Naive B cell (primary cell): ENCODE data around the gene DOLK. TPM values are rescaled to one million over a fixed set of nuclear protein-coding genes. Genes with fewer than 3 reads are reported as not detected.
A peak's percentile ranks its signal among the peaks of the same experiment; 100 is the strongest.
"Not testable (repeated sequence)": the region's sequence is repeated elsewhere in the genome, so short reads cannot be mapped to it uniquely, and the experiment has no call there.

ENCODE experiments used
- ATAC-seq, 2 donors: fragments of 150-1000 bp; cut with Tn5 transposase; 2 replicates each; pipeline ENCODE4 v1.10.0; 2021; ENCODE audit warnings: low read depth in 2 of 2, mild to moderate bottlenecking in 2 of 2, moderate library complexity in 2 of 2
- DNase-seq: peaks from one replicate; pipeline ENCODE4 v3.0.0; 2022
- H3K27ac Mint-ChIP-seq, 6 donors: one replicate each; pipeline ENCODE4 v1.8.0; 2020 to 2022; ENCODE audit warnings: mild to moderate bottlenecking in 6 of 6, mixed read lengths in 6 of 6, moderate library complexity in 5 of 6, inconsistent platforms in 2 of 6
- H3K27me3 Mint-ChIP-seq, 3 donors: one replicate each; pipeline ENCODE4 v1.8.0; 2021 to 2022; ENCODE audit warnings: mixed read lengths in 3 of 3, mild to moderate bottlenecking in 1 of 3
- H3K36me3 Mint-ChIP-seq, 2 donors: one replicate each; pipeline ENCODE4 v1.8.0; 2020 to 2022; ENCODE audit warnings: mixed read lengths in 2 of 2, inconsistent platforms in 1 of 2, mild to moderate bottlenecking in 1 of 2
- H3K4me1 Mint-ChIP-seq, 3 donors: one replicate each; pipeline ENCODE4 v1.8.0; 2020 to 2022; ENCODE audit warnings: mixed read lengths in 3 of 3, inconsistent platforms in 1 of 3, mild to moderate bottlenecking in 1 of 3, moderate library complexity in 1 of 3
- H3K4me3 Mint-ChIP-seq, 8 donors: one replicate each; pipeline ENCODE4 v1.8.0; 2020 to 2022; ENCODE audit warnings: mild to moderate bottlenecking in 8 of 8, mixed read lengths in 8 of 8, moderate library complexity in 8 of 8, inconsistent platforms in 2 of 8
- H3K9me3 Mint-ChIP-seq, 7 donors: one replicate each; pipeline ENCODE4 v1.8.0; 2020 to 2022; ENCODE audit warnings: mixed read lengths in 7 of 7, mild to moderate bottlenecking in 5 of 7, inconsistent platforms in 2 of 7, moderate library complexity in 1 of 7
- polyA plus RNA-seq, 6 donors: library from polyadenylated mRNA; unstranded; fragments of 300-500 nt; fragmentation: Illumina TruSeq; gene quantifications; one replicate each; pipeline ENCODE4 v1.2.3, GENCODE V29; 2021; ENCODE audit warnings: low read depth in 6 of 6

Gene DOLK
- polyA plus RNA-seq: 10 to 100 TPM in 4 of 6 donors, 1 to 10 TPM in 2; 9.3 to 14.2 (median 10.4) TPM

DNA sequence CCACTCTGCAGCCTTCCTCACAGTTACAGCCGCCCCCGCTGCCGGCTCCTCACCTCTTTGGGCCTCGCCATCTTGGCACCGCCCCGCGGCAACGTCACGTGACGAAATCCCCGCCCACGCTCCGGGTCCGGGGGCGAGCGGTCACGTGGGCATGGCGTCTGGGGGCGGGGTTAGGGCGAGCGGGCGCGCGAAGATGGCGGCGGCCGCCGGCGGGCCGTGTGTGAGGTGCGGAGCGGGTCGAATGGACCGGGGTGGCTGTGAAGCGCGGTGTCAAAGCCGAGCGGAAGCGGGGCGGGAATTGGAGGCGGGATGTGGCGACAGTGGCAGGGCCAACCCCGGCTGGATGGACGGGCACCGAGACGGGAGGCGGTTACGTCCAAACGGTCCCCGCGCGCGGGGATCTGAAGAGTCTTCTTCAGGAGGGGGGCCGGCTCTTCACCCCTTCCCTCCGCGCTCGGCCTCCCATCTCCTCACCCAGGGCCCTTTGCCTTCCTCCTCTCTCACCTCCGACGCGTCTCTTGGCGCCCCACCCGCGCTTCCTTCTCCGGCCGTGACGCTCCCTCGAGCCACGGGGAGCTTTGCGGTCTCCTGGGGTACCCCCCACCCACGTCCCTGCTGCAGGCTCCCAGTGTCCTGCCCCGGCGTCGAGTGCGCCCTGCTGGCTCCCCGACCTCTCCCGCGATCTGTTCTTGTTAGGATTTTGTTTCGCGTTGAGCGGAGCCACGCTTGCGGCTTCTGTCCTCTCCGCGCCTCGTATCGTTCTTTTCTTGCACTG lies at the start of gene DOLK, which contains the start of gene NUP188:
DOLK (minus strand) TSS at position 77 of the 775 bp plus-strand sequence. CDS start 300 bp downstream, outside the sequence.
NUP188 (plus strand) TSS at position 173 of the 775 bp plus-strand sequence; CDS start at position 194, 21 bp downstream.
- peak; percentile 80 to 82 for ATAC-seq
- Mint-ChIP-seq H3K4me1 (peaks cover 25 to 33% (median 28%) of the 10 kb centered on the region in 3 donors), H3K27me3 (no peaks in the 10 kb centered on the region), H3K27ac (peak within 1 kb of the TSS; percentile 98 to 99 (median 99)), H3K36me3 (no peaks in the 10 kb centered on the region), H3K9me3 (no peaks in the 10 kb centered on the region), H3K4me3 (peak within 1 kb of the TSS; percentile 90 to 99 (median 98))
- peak; percentile 99 for DNase-seq

GRCh38 chr9:128995791-128996190 lies 48.4 kb upstream of the DOLK start:
- no peak for ATAC-seq
- no peak for DNase-seq
- Mint-ChIP-seq H3K27ac (no peak overlapping the region), H3K4me1 (no peaks in the 10 kb centered on the region), H3K27me3 (no peaks in the 10 kb centered on the region), H3K4me3 (no peak overlapping the region), H3K36me3 (peaks cover 28 to 43% of the 10 kb centered on the region in 2 donors), H3K9me3 (no peaks in the 10 kb centered on the region)

- Mint-ChIP-seq H3K4me1 (no peaks in the 10 kb centered on the region), H3K36me3 (peaks cover 22 to 44% of the 10 kb centered on the region in 2 donors), H3K27ac (no peak overlapping the region), H3K9me3 (no peaks in the 10 kb centered on the region), H3K4me3 (no peak overlapping the region), H3K27me3 (no peaks in the 10 kb centered on the region)
- DNase-seq (no peak), ATAC-seq (no peak)
Measured at GRCh38 chr9:128992995-128993394, 45.6 kb upstream of the DOLK start.

GRCh38 chr9:128987805-128988204 lies 40.4 kb upstream of the DOLK start:
- no peak for DNase-seq
- Mint-ChIP-seq H3K4me1 (no peaks in the 10 kb centered on the region), H3K9me3 (no peaks in the 10 kb centered on the region), H3K36me3 (peaks cover 20 to 21% of the 10 kb centered on the region in 2 donors), H3K27me3 (no peaks in the 10 kb centered on the region), H3K4me3 (no peak overlapping the region), H3K27ac (no peak overlapping the region)
- no peak for ATAC-seq

DNA sequence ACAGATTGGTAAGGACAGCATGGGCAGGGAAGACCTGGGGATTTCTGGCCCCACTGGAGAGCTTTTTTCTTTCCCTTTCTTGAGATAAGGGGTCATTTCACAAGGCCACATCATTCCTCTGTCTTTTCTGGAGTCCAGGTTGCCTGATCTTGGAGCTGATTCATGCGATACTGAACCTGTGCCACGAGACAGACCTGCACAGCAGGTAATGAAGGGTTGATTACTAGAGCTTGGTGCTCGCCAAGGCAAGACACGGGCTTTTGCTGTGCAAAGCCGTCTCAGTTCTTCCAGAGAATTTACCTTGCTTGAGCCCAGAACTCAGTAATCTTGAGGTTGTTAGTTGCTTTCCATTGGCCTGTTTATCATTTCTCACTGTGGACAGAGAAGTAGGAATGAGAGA lies 39.3 kb upstream of the DOLK start:
- no peaks in the 10 kb centered on the region for H3K9me3 Mint-ChIP-seq
- H3K27me3 Mint-ChIP-seq: no peaks in the 10 kb centered on the region
- H3K4me3 Mint-ChIP-seq: no peak overlapping the region
- DNase-seq (no peak), ATAC-seq (no peak)
- no peaks in the 10 kb centered on the region for H3K4me1 Mint-ChIP-seq
- no peak overlapping the region for H3K27ac Mint-ChIP-seq
- peaks cover 17 to 21% of the 10 kb centered on the region in 2 donors for H3K36me3 Mint-ChIP-seq

DNA sequence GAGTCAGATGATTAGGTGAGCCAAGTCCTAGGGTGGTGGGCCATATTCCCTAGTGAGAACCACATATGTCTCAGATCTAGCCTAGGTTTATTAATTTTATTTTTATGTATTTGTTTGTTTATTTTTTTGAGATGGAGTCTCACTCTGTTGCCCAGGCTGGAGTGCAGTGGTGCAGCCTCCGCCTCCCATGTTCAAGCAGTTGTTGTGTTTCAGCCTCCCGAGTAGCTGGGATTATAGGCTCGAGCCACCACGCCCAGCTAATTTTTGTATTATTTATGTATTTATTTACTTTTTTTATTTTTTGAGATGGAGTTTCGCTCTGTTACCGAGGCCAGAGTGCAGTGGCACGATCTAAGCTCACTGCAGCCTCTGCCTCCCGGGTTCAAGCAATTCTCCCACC lies 36.1 kb upstream of the DOLK start:
- Mint-ChIP-seq H3K9me3 (no peaks in the 10 kb centered on the region), H3K27me3 (no peaks in the 10 kb centered on the region), H3K4me3 (no peak overlapping the region), H3K27ac (no peak overlapping the region), H3K36me3 (peaks cover 28 to 30% of the 10 kb centered on the region in 2 donors), H3K4me1 (no peaks in the 10 kb centered on the region)
- ATAC-seq (no peak), DNase-seq (no peak)

DNA sequence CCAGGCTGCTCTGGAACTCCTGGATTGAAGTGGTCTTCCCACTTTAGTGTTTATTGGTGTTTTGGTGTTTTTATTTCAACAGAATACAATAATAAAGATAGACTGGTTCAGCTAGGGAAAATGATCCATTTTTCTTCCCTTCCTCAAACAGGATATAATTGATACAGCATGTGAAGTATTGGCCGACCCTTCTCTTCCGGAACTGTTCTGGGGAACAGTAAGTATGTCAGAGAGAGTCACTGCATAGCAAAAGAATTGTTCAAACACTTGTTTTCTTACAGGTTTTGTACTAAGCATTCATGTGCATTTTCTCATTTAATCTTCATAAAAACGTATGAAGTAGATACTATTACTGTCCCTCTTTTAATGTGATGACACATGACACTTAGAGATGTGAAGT lies 31.7 kb upstream of the DOLK start:
- DNase-seq (no peak), ATAC-seq (no peak)
- Mint-ChIP-seq H3K27me3 (no peaks in the 10 kb centered on the region), H3K27ac (peak overlapping the region in 1 of 6 donors; percentile 21), H3K36me3 (peaks cover 22 to 28% of the 10 kb centered on the region in 2 donors), H3K9me3 (no peaks in the 10 kb centered on the region), H3K4me3 (no peak overlapping the region), H3K4me1 (no peaks in the 10 kb centered on the region)

DNA sequence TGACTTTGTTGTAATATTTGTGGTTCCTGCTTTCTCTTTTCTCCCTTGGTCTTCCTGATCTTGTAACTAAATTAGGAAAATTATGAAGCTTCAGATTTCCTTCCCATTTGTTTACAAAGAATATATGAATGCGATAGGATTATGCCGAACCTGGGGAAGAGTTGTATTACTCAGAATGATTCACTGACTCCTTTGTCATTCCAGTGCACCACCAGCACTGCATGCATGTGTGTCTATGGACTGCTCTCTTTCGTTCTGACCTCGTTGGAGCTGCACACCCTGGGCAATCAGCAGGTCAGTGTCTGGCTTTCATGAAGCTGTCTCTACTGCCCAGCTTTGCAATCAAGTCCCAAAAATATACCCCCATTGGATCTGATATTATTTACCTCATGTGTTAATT lies 25.6 kb upstream of the DOLK start:
- no peak for ATAC-seq

GRCh38 chr9:128969491-128969890 lies 22.1 kb upstream of the DOLK start:
- H3K27ac Mint-ChIP-seq: no peak overlapping the region
- no peak for DNase-seq

More for the DNA sequence above, 25.6 kb upstream of the DOLK start:
- peak overlapping the region in 1 of 6 donors; percentile 33 for H3K27ac Mint-ChIP-seq
- H3K27me3 Mint-ChIP-seq: no peaks in the 10 kb centered on the region
- H3K4me1 Mint-ChIP-seq: no peaks in the 10 kb centered on the region
- H3K36me3 Mint-ChIP-seq: peaks cover 28 to 38% of the 10 kb centered on the region in 2 donors
- no peaks in the 10 kb centered on the region for H3K9me3 Mint-ChIP-seq
- no peak overlapping the region for H3K4me3 Mint-ChIP-seq
- no peak for DNase-seq

DNA sequence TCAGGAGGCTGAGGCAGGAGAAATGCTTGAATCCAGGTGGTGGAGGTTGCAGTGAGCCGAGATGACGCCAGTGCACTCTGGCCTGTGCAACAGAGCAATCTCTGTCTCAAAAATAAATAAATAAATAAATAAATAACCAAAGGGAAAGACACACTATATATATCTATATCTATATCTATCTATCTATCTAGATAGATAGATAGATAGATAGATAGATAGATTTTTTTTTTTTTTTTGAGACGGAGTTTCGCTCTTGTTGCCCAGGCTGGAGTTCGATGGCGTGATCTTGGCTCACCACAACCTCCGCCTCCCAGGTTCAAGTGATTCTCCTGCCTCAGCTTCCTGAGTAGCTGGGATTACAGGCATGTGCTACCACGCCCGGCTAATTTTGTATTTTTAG lies 14.0 kb upstream of the DOLK start:
- ATAC-seq, H3K27ac Mint-ChIP-seq, DNase-seq, H3K4me3 Mint-ChIP-seq, H3K27me3 Mint-ChIP-seq, H3K9me3 Mint-ChIP-seq: not testable (repeated sequence)
- Mint-ChIP-seq H3K4me1 (peaks cover 0 to 11% (median 0%) of the 10 kb centered on the region in 3 donors), H3K36me3 (peaks cover 0 to 11% of the 10 kb centered on the region in 2 donors)

More at GRCh38 chr9:128969491-128969890, 22.1 kb upstream of the DOLK start:
- H3K27me3 Mint-ChIP-seq: no peaks in the 10 kb centered on the region
- H3K4me1 Mint-ChIP-seq: peaks cover 0 to 4% (median 3%) of the 10 kb centered on the region in 3 donors
- no peak overlapping the region for H3K4me3 Mint-ChIP-seq
- peaks cover 28 to 31% of the 10 kb centered on the region in 2 donors for H3K36me3 Mint-ChIP-seq
- H3K9me3 Mint-ChIP-seq: no peaks in the 10 kb centered on the region
- ATAC-seq: no peak

- H3K27ac Mint-ChIP-seq: peak overlapping the region; percentile 98 to 99 (median 99)
- no peaks in the 10 kb centered on the region for H3K9me3 Mint-ChIP-seq
- H3K27me3 Mint-ChIP-seq: no peaks in the 10 kb centered on the region
- peak overlapping the region; percentile 90 to 99 (median 98) for H3K4me3 Mint-ChIP-seq
- H3K36me3 Mint-ChIP-seq: no peaks in the 10 kb centered on the region
- DNase-seq (no peak), ATAC-seq (no peak)
- H3K4me1 Mint-ChIP-seq: peaks cover 25 to 33% (median 28%) of the 10 kb centered on the region in 3 donors
Measured at GRCh38 chr9:128947277-128947526, 201 bp downstream of the DOLK start.

DNA sequence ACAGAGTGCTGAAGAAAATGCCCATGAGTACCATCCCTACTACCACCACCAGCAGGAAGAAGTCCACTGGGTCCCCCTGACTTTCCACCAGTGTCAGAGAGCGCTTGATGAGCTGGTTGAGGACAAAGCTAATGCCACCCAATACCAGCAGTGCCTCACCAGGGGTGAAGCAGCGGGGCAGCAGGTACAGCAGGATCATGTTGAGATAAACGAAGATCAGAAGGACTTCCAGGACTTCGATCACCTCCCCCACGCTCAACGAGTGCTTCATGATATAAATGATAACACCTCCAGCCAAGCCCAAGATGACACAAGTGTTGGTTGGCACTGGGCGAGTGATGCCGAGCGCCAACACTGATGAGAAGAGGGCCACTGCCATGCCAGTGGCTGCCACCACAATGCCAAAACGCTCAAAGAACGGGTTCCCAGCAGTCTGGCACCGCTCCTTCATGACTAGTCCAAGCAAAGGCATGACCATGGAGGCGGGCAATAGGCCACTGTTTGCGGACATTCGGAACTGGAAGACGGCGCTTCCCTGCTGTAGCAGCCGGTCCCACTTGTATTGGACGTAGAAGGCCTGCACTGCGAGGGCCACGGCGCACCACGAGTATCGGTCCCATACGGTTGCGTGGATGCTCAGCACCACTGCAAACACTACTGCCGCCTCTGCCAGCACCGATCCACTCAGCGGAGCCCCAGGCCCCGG lies 679 bp downstream of the DOLK start:
- peak; percentile 1 to 3 for ATAC-seq
- DNase-seq: no peak
- H3K4me3 Mint-ChIP-seq: peak overlapping the region; percentile 90 to 99 (median 98)
- peak overlapping the region; percentile 97 to 99 (median 99) for H3K27ac Mint-ChIP-seq
- no peaks in the 10 kb centered on the region for H3K9me3 Mint-ChIP-seq
- H3K27me3 Mint-ChIP-seq: no peaks in the 10 kb centered on the region
- H3K36me3 Mint-ChIP-seq: no peaks in the 10 kb centered on the region
- peaks cover 25 to 33% (median 28%) of the 10 kb centered on the region in 3 donors for H3K4me1 Mint-ChIP-seq

DNA sequence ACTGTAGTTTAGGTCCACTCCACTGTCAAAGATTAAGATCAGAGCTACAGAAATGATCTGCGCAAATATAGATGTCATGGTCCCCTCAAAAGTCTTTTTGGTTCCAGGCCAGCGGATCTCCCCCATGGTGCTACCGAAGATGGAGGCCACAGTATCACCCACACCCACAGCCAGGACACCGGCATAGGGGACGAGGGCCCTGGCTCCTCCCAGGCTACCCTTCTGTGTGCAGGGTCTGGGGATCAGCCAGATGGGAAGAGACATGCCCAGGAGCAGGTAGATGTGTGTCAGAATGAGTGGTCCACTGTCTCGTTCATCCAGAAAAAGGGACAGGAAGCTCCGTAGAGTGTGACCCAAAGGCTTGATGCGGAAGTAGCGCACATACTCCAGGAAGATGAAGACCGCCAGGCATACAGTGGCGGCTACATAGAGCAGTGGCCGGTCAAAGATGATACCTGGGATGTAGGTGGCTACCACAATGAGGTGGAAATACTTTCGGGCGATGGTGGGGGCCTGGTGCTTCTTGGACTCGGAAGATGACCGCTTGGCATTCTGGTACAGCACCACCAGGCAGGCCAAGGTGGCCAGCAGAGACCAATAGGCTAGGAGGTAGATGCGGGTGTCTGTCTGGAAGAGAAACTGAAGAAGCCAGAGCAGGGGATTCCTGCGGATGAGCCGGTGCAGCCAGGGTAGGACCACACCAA lies 1.5 kb downstream of the DOLK start:
- Mint-ChIP-seq H3K4me1 (peaks cover 25 to 33% (median 28%) of the 10 kb centered on the region in 3 donors), H3K4me3 (peak overlapping the region; percentile 63 to 99 (median 97)), H3K9me3 (no peaks in the 10 kb centered on the region), H3K27ac (peak overlapping the region in 5 of 6 donors; percentile 63 to 98 (median 87)), H3K27me3 (no peaks in the 10 kb centered on the region), H3K36me3 (no peaks in the 10 kb centered on the region)
- DNase-seq (no peak), ATAC-seq (no peak)
